D721Med (cell line): ENCODE results near the gene CYP24A1.

Experiments used
- DNase-seq: peaks from one replicate; pipeline ENCODE4 v3.0.0; 2011; ENCODE audit warnings: low spot score; ENCODE audit not compliant: insufficient read length
- FAIRE-seq: peaks from 2 replicates; lab custom pipeline; 2011; peaks lifted over from hg19 to GRCh38; lab: Jason Lieb, UNC
- TF ChIP-seq, protein P1 (sequence below): IDR thresholded peaks from 2 replicates; pipeline ENCODE4 v1.5.1; 2012; ENCODE audit warnings: mild to moderate bottlenecking, control low read depth; ENCODE audit not compliant: insufficient read depth; ENCODE audit errors: missing control alignments

Gene CYP24A1

GRCh38 chr20:54156522-54156921, 17.3 kb downstream of the CYP24A1 start:
- FAIRE-seq, result no peak
- TF ChIP-seq, protein P1, sequence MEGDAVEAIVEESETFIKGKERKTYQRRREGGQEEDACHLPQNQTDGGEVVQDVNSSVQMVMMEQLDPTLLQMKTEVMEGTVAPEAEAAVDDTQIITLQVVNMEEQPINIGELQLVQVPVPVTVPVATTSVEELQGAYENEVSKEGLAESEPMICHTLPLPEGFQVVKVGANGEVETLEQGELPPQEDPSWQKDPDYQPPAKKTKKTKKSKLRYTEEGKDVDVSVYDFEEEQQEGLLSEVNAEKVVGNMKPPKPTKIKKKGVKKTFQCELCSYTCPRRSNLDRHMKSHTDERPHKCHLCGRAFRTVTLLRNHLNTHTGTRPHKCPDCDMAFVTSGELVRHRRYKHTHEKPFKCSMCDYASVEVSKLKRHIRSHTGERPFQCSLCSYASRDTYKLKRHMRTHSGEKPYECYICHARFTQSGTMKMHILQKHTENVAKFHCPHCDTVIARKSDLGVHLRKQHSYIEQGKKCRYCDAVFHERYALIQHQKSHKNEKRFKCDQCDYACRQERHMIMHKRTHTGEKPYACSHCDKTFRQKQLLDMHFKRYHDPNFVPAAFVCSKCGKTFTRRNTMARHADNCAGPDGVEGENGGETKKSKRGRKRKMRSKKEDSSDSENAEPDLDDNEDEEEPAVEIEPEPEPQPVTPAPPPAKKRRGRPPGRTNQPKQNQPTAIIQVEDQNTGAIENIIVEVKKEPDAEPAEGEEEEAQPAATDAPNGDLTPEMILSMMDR, result no peak
- no peak for DNase-seq

GRCh38 chr20:54155736-54156317, 18.0 kb downstream of the CYP24A1 start:
- DNase-seq, result no peak
- TF ChIP-seq, protein P1, result no peak
- FAIRE-seq, result no peak

DNA sequence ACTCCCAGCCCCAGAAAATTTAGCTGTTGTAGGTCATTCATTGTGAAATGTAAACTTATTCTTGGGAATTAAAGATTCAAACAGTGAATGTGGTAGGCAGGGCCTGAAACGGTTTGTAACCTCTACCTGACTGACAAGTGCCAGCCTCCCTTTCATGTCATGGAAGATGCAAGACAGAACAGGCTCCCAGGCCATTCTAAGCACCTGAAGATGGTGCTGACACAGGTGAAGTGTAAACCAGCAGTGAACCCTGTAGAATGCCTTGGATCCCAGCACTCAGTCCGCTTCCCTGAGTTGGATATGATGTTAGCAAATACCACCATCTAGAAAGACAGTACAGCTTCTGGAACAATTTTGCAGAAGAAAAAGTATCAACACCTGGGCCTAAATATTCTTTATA, 19.3 kb downstream of the CYP24A1 start:
- TF ChIP-seq, protein P1, result no peak
- no peak for DNase-seq
- no peak for FAIRE-seq

DNA sequence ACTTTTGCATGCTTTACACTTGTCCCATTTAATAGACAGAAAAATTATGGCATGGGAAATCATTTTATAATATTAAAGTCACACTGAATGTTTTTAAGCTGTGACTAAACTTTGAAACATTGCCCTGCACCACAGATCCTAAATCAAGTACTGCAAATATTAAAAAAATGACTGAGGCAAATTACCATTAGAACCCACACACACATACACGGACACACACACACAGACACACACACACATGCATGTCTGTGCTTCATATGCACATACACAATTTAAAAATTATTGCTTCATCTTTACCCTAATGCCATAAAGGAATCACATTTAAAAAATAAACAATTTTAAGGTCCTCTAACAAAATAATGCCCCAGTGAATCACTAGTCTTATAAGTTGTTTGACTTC, 19.9 kb downstream of the CYP24A1 start:
- FAIRE-seq, result no peak

GRCh38 chr20:54153041-54153327, 20.8 kb downstream of the CYP24A1 start:
- no peak for DNase-seq
- TF ChIP-seq, protein P1, result no peak
- FAIRE-seq, result no peak

More for the DNA sequence above, 19.9 kb downstream of the CYP24A1 start:
- DNase-seq, result no peak
- TF ChIP-seq, protein P1, result no peak

DNA sequence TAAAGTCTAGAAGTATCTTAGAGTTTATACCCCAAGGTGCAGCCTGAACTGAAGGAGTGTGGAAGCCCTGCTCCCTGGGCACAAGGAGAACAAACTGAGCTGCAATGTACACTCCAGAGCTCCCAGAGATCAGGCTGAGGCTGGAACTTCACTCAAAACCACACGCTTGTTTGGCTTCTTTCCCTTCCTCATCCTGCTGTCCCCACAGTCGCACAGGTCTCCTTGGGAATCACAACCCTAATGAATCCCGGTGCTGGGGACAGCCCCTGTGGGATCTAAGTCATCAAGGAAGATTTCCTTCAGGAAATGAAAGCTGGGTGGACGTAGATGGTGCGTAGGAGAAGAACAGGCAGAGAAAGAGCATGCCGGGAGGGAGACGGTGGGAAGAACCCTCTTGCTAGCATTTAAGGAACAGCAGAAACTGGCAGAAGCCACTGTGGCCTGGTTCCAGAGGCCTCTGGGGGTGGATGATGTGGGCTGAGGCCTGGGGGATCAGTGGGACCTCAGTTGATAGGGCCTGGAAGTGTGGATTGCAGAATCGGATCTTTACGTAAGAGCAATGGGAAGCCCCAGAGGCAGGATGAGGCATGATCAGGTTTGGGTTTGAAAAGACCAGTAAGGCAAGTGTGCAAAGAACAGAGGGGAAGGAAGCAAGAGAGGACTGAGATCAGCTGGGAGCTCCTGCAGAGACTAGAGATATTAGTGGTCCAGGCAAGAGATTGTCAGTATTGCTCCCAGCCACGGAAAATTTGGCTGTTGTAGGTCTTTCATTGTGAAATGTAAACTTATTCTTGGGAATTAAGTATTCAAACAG, 21.4 kb downstream of the CYP24A1 start:
- DNase-seq, result no peak
- no peak for FAIRE-seq
- TF ChIP-seq, protein P1, result no peak
